IPS-20b (cell line): ENCODE measurements around the gene MED19.

Experiments used
- H3K27ac ChIP-seq: one replicate; pipeline ENCODE4 v1.5.1; 2013; ENCODE audit warnings: low read length
- H3K27me3 ChIP-seq: 2 replicates; pipeline ENCODE4 v1.6.1; 2013; ENCODE audit warnings: mild to moderate bottlenecking, low read length, inconsistent platforms; ENCODE audit not compliant: insufficient read depth
- H3K36me3 ChIP-seq: 2 replicates; pipeline ENCODE4 v1.6.1; 2013; ENCODE audit warnings: low read depth, mild to moderate bottlenecking, inconsistent platforms, low read length, moderate library complexity; ENCODE audit not compliant: insufficient read depth
- H3K4me1 ChIP-seq: 2 replicates; pipeline ENCODE4 v1.6.1; 2013; ENCODE audit warnings: mild to moderate bottlenecking, control low read depth, inconsistent platforms, low read length, moderate library complexity; ENCODE audit not compliant: insufficient read depth
- H3K4me3 ChIP-seq: 2 replicates; pipeline ENCODE4 v1.5.1; 2013; ENCODE audit warnings: mild to moderate bottlenecking, low read length, inconsistent platforms
- H3K9ac ChIP-seq: 2 replicates; pipeline ENCODE4 v1.6.1; 2013; ENCODE audit warnings: low read depth, mild to moderate bottlenecking, inconsistent platforms, low read length, moderate library complexity
- H3K9me3 ChIP-seq: 2 replicates; pipeline ENCODE4 v1.6.1; 2013; ENCODE audit warnings: mild to moderate bottlenecking, low read depth, low read length, inconsistent platforms; ENCODE audit not compliant: insufficient read depth

Gene MED19

DNA sequence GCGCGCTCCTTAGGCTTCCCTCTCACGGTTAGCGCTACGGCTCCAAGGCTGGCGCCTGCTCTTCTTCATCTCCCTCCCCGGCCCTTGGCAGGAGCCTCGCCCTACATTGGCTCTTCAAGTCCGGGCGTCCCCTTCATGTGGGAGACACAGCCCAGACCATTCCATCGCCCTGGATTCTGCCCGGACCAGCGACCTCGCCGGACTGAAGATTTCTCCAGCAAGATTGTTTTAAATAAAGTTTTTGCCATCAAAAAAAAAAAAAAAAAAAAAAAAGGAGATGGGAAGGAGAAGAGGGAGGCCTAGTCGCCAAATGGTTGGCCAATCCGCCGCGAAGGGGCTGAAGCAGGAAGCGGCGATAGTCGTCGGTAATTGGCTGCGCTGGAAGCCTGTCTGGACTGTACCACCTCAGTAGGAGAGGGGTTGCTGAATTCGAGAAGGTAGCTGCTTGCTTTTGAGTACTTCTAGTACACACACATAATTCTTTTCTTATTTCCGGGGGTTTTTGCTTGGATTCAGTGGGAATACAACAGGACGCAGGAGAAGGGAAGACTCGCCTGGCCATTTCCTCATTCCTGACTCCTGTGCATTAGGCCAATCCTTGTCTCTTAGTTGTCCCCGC lies 44.8 kb downstream of the MED19 start:
- peaks cover 16% of the 10 kb centered on the region for H3K36me3 ChIP-seq
- H3K9me3 ChIP-seq: no peaks in the 10 kb centered on the region
- no peaks in the 10 kb centered on the region for H3K27me3 ChIP-seq
- H3K4me1 ChIP-seq: no peaks in the 10 kb centered on the region
- peak overlapping the region; percentile 95 for H3K27ac ChIP-seq
- H3K9ac ChIP-seq: peak overlapping the region; percentile 99
- peak overlapping the region; percentile 99 for H3K4me3 ChIP-seq

DNA sequence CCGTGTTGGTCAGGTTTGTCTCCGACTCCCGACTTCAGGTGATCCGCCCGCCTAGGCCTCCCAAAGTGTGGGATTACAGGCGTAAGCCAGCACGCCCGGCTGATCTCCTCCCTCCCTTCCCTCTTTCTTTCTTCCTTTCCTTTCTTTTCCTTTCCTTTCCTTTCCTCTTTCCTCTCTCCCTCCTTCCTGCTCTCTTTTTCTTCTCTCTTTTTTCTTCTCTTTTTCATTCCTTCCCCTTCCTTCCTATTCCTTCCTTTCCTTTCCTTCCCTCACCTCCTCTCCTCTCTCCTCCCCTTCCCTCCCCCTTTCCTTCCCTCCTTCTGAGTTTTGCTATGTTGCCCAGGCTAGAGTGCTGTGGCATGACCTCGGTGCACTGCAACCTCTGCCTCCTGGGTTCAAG lies 48.0 kb downstream of the MED19 start:
- H3K27me3 ChIP-seq: no peaks in the 10 kb centered on the region
- H3K36me3 ChIP-seq: peaks cover 35% of the 10 kb centered on the region
- H3K27ac ChIP-seq: no peak overlapping the region
- no peaks in the 10 kb centered on the region for H3K4me1 ChIP-seq
- no peaks in the 10 kb centered on the region for H3K9me3 ChIP-seq
- H3K9ac ChIP-seq: no peak overlapping the region
- no peak overlapping the region for H3K4me3 ChIP-seq

DNA sequence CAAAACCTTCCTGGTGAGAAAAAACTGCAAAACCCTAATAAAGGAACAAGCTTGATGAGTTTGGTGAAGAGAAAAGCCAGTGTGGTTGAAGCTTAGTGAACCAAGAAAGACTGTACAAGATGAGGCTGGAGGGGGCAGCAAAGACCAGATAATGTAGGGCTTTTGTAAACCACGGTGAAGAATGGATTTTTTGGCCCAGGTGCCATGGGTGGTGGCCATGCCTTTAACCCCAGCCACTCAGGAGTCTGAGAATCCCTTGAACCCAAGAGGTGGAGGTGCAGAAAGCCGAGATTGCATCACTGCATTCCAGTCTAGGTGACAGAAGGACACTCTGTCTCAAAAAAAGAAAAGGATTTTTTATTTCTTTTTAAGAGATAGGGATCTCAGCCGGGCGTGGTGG lies 49.1 kb downstream of the MED19 start:
- Histone ChIP-seq H3K27me3 (no peaks in the 10 kb centered on the region), H3K4me1 (0 out of 2 replicates have a peak, but pooled peaks cover 2% of the 10 kb centered on the region), H3K4me3 (no peak overlapping the region), H3K9me3 (no peaks in the 10 kb centered on the region), H3K27ac (no peak overlapping the region), H3K36me3 (peaks cover 35% of the 10 kb centered on the region), H3K9ac (no peak overlapping the region)

DNA sequence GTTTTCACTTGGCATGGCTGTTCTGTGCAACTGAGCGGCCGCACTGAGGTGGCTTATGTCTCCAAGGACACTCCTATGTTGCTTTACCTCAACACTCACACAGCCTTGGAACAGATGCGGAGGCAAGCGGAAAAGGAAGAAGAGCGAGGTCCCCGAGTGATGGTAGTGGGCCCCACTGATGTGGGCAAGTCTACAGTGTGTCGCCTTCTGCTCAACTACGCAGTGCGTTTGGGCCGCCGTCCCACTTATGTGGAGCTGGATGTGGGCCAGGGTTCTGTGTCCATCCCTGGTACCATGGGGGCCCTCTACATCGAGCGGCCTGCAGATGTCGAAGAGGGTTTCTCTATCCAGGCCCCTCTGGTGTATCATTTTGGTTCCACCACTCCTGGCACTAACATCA lies 52.3 kb downstream of the MED19 start:
- 0 out of 2 replicates have a peak, but pooled peaks cover 2% of the 10 kb centered on the region for H3K4me1 ChIP-seq
- peaks cover 13% of the 10 kb centered on the region; the same call in 1 of the 2 replicates for H3K27me3 ChIP-seq
- H3K36me3 ChIP-seq: peaks cover 35% of the 10 kb centered on the region
- H3K27ac ChIP-seq: no peak overlapping the region
- H3K9ac ChIP-seq: no peak overlapping the region
- H3K4me3 ChIP-seq: no peak overlapping the region
- H3K9me3 ChIP-seq: no peaks in the 10 kb centered on the region

DNA sequence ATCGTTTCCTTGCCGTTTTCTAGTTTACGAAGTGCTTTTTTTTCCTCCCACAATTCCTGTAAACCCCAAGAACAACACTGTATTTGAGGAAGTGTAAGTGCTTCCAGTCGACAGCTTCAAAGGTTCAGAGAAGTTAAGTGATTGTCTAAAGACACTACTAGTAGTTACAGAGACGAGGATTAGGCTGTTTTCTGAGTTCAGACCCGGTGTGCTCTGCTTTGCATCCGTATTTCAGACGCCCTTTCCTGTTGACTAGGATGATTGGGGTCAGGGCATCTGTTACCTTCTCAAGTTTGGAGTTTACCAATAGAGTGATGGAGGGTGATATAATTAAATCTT lies 54.0 kb downstream of the MED19 start:
- H3K27ac ChIP-seq: no peak overlapping the region
- peaks cover 5% of the 10 kb centered on the region; the same call in 1 of the 2 replicates for H3K4me1 ChIP-seq
- no peaks in the 10 kb centered on the region for H3K9me3 ChIP-seq
- H3K27me3 ChIP-seq: peaks cover 28% of the 10 kb centered on the region; the same call in 1 of the 2 replicates
- H3K36me3 ChIP-seq: peaks cover 35% of the 10 kb centered on the region
- H3K4me3 ChIP-seq: peak overlapping the region; percentile 95
- peak overlapping the region; percentile 85 for H3K9ac ChIP-seq

DNA sequence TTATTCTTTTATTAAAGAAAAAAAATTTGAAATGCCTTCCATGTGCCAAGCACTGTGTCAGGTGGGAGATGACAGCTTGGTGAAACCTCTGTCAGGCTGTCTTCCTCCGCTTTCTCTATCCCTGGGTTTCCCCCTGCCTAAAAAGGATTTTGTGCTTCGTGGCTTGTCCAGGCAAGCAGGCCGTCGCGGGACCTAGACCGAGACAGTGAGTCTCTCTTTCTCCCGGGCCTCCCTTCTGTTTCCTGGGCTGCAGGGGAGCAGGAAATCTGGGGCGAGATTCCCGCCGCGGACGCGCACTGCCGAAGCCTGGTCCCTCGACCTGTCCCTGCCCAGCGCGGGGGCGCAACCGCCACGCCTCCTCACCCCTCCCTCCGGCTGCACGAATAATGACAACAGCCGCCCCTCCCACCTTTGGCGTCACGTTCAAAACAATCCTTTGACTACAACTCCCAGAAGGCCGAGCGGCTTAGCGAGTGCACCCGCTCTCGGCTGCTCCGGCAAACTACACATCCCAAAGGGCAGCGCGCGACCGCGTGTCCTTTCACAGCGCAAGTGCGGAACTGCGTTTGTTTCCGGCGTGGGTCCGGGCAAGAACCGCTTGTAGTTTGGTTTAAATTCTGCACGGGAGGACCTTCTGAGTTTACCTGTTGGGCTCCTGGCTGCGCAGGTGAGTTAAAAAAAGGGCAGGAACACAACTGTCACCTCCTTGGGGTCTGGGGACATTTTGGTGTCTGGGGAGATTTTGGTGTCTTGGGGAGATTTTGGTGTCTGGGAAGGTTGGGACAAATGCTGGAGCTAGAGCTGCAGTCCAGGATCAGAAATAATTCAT lies 54.6 kb downstream of the MED19 start, which contains the start of gene CLP1:
CLP1 (plus strand) TSS at position 569 of the 829 bp plus-strand sequence. CDS start 1,715 bp downstream, outside the sequence.
- H3K27me3 ChIP-seq: peaks cover 33% of the 10 kb centered on the region; the same call in 1 of the 2 replicates
- peaks cover 7% of the 10 kb centered on the region; the same call in 1 of the 2 replicates for H3K4me1 ChIP-seq
- peak within 1 kb of the TSS; percentile 95 for H3K4me3 ChIP-seq
- no peaks in the 10 kb centered on the region for H3K9me3 ChIP-seq
- H3K36me3 ChIP-seq: peaks cover 31% of the 10 kb centered on the region
- H3K27ac ChIP-seq: no peak within 1 kb of the TSS
- peak within 1 kb of the TSS; percentile 85 for H3K9ac ChIP-seq

DNA sequence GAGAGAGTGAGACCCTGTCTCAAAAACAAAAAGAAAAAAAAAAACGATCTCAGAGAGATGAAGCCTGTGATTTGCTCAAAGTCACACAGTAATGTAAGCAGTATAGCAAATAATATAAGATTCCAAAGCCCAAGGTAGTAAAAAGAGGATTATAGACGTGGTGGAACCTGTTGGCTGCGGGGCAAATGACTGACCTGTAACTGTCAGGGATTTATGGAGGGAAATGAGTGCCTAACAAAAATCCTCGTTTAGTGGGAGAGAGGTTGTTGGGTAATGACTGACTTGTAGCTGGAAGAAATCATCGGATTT lies 55.2 kb downstream of the MED19 start:
- H3K4me3 ChIP-seq: peak overlapping the region; percentile 95
- peaks cover 7% of the 10 kb centered on the region; the same call in 1 of the 2 replicates for H3K4me1 ChIP-seq
- H3K9me3 ChIP-seq: no peaks in the 10 kb centered on the region
- peaks cover 39% of the 10 kb centered on the region; the same call in 1 of the 2 replicates for H3K27me3 ChIP-seq
- H3K36me3 ChIP-seq: peaks cover 27% of the 10 kb centered on the region
- H3K27ac ChIP-seq: no peak overlapping the region
- H3K9ac ChIP-seq: peak overlapping the region; percentile 64
